ENCODE measurements around the gene YES1.
"Not testable (repeated sequence)": the region's sequence is repeated elsewhere in the genome, so short reads cannot be mapped to it uniquely, and the experiment has no call there.

The YES1 gene

GRCh38 chr18:717003-717402 is 95.0 kb downstream of the YES1 start:
- no peak for DNase-seq

- DNase-seq = no peak
Measured at GRCh38 chr18:715626-716025, 96.4 kb downstream of the YES1 start.

GRCh38 chr18:713135-713490 is 98.9 kb downstream of the YES1 start:
- no peak for DNase-seq

GRCh38 chr18:712401-713134 is 99.5 kb downstream of the YES1 start, which contains the start of gene ENOSF1:
ENOSF1 (minus strand) TSS chr18:712630; CDS start chr18:712587, 43 bp downstream.
- peak; percentile 71 for DNase-seq

- DNase-seq = peak; percentile 40
Measured at GRCh38 chr18:711657-712400, 100.2 kb downstream of the YES1 start.

- DNase-seq = no peak
Measured at GRCh38 chr18:711310-711656, 100.8 kb downstream of the YES1 start.

- DNase-seq = no peak
Measured at GRCh38 chr18:710418-711300, 101.4 kb downstream of the YES1 start.

GRCh38 chr18:709771-710170 is 102.3 kb downstream of the YES1 start:
- DNase-seq = no peak

GRCh38 chr18:708096-708495 is 103.9 kb downstream of the YES1 start:
- DNase-seq = no peak

GRCh38 chr18:706405-706804 is 105.6 kb downstream of the YES1 start:
- DNase-seq = no peak

GRCh38 chr18:703213-703967 is 108.7 kb downstream of the YES1 start:
- no peak for DNase-seq

GRCh38 chr18:697800-698199 is 114.2 kb downstream of the YES1 start:
- DNase-seq = no peak

- DNase-seq = no peak
Measured at GRCh38 chr18:697012-697411, 115.0 kb downstream of the YES1 start.

- no peak for DNase-seq
Measured at GRCh38 chr18:693466-694187, 118.4 kb downstream of the YES1 start.

- DNase-seq = no peak
Measured at GRCh38 chr18:692824-693223, 119.2 kb downstream of the YES1 start.

GRCh38 chr18:688323-688722 is 123.7 kb downstream of the YES1 start:
- DNase-seq = no peak

- no peak for DNase-seq
Measured at GRCh38 chr18:686339-687111, 125.5 kb downstream of the YES1 start.

- DNase-seq = no peak
Measured at GRCh38 chr18:685438-685837, 126.6 kb downstream of the YES1 start.

GRCh38 chr18:683531-683930 is 128.5 kb downstream of the YES1 start:
- DNase-seq = no peak

- DNase-seq = no peak
Measured at GRCh38 chr18:682833-683232, 129.2 kb downstream of the YES1 start.

GRCh38 chr18:682416-682815 is 129.6 kb downstream of the YES1 start:
- not testable (repeated sequence) for DNase-seq

Data from effector CD8-positive, alpha-beta T cell (primary cell).